Measurements from ENCODE around the gene SMCHD1.
"Not testable (repeated sequence)": the region's sequence is repeated elsewhere in the genome, so short reads cannot be mapped to it uniquely, and the experiment has no call there.

DNA sequence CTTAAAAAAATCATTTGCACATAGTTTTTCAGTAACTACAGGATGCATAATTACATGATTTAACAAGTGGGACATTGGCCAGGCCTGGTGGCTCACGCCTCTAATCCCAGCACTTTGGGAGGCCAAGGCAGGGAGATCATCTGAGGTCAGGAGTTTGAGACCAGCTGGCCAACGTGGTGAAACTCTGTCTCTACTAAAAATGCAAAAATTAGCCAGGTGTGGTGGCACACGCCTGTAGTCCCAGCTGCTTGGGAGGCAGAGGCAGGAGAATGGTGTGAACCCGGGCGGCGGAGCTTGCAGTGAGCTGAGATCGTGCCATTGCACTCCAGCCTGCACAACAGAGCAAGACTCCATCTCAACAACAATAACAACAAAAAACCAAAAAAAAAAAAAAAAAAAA is 6.8 kb downstream of the SMCHD1 start:
- TF ChIP-seq, protein P1, sequence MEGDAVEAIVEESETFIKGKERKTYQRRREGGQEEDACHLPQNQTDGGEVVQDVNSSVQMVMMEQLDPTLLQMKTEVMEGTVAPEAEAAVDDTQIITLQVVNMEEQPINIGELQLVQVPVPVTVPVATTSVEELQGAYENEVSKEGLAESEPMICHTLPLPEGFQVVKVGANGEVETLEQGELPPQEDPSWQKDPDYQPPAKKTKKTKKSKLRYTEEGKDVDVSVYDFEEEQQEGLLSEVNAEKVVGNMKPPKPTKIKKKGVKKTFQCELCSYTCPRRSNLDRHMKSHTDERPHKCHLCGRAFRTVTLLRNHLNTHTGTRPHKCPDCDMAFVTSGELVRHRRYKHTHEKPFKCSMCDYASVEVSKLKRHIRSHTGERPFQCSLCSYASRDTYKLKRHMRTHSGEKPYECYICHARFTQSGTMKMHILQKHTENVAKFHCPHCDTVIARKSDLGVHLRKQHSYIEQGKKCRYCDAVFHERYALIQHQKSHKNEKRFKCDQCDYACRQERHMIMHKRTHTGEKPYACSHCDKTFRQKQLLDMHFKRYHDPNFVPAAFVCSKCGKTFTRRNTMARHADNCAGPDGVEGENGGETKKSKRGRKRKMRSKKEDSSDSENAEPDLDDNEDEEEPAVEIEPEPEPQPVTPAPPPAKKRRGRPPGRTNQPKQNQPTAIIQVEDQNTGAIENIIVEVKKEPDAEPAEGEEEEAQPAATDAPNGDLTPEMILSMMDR (IDR thresholded peaks at IDR 0.05 in 2 of 3, conservative IDR thresholded peaks at IDR 0.05 in 1 of 3; ENCODE audit: borderline replicate concordance in 1 of 3, insufficient read depth in 1 of 3, low read depth in 2 of 3, low read length in 2 of 3), result not testable (repeated sequence)
- TF ChIP-seq TCF7L2 (IDR thresholded peaks at IDR 0.05; ENCODE audit: borderline replicate concordance, extremely low read depth, insufficient read depth, insufficient read length); POLR2A (IDR thresholded peaks at IDR 0.05; ENCODE audit: borderline replicate concordance, extremely low read depth, insufficient read depth, insufficient read length); REST (IDR thresholded peaks at IDR 0.05; ENCODE audit: low read depth); ATF3 (IDR thresholded peaks at IDR 0.05); SIN3A (IDR thresholded peaks at IDR 0.05; ENCODE audit: low read depth); EZH2 (IDR thresholded peaks at IDR 0.05); CEBPB (IDR thresholded peaks at IDR 0.05; ENCODE audit: low read depth); POLR2AphosphoS5 (IDR thresholded peaks at IDR 0.05; ENCODE audit: low read depth, low read length); FOSL1 (IDR thresholded peaks at IDR 0.05; ENCODE audit: low read depth): not testable (repeated sequence)
- TF ChIP-seq, protein P2, sequence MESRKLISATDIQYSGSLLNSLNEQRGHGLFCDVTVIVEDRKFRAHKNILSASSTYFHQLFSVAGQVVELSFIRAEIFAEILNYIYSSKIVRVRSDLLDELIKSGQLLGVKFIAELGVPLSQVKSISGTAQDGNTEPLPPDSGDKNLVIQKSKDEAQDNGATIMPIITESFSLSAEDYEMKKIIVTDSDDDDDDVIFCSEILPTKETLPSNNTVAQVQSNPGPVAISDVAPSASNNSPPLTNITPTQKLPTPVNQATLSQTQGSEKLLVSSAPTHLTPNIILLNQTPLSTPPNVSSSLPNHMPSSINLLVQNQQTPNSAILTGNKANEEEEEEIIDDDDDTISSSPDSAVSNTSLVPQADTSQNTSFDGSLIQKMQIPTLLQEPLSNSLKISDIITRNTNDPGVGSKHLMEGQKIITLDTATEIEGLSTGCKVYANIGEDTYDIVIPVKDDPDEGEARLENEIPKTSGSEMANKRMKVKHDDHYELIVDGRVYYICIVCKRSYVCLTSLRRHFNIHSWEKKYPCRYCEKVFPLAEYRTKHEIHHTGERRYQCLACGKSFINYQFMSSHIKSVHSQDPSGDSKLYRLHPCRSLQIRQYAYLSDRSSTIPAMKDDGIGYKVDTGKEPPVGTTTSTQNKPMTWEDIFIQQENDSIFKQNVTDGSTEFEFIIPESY (IDR thresholded peaks at IDR 0.05; ENCODE audit: extremely low read depth, insufficient replicate concordance, low read length), result not testable (repeated sequence)
